GM12875 (cell line): ENCODE measurements around the gene CIAO3.

Experiments used
- H3K4me3 ChIP-seq: one replicate; pipeline ENCODE4 v1.5.1; 2011; ENCODE audit warnings: low read depth, low read length, control low read depth
- CTCF ChIP-seq: IDR thresholded peaks from 2 replicates; pipeline ENCODE4 v1.5.1; 2011; ENCODE audit warnings: low read depth, mild to moderate bottlenecking, control low read depth, inconsistent platforms, low read length, moderate library complexity, borderline replicate concordance; ENCODE audit not compliant: insufficient read depth

CIAO3 gene

GRCh38 chr16:723695-724094, 17.1 kb downstream of the CIAO3 start:
- TF ChIP-seq CTCF, result no peak
- no peak overlapping the region for H3K4me3 ChIP-seq

- TF ChIP-seq CTCF, result no peak
- no peak overlapping the region for H3K4me3 ChIP-seq
These were observed 17.8 kb downstream of the CIAO3 start for GRCh38 chr16:722835-723633.

GRCh38 chr16:721765-722540, 18.8 kb downstream of the CIAO3 start:
- TF ChIP-seq CTCF, result no peak
- H3K4me3 ChIP-seq, result peak overlapping the region; percentile 92

GRCh38 chr16:720990-721764, 19.6 kb downstream of the CIAO3 start, which contains the start of gene ANTKMT:
Gene ANTKMT, plus strand, starts transcription at chr16:721146. Its CDS starts 129 bp downstream, at chr16:721275.
- 0 out of 2 replicates have a peak, but pooled peaks have one; percentile 2 for TF ChIP-seq CTCF
- peak within 1 kb of the TSS; percentile 92 for H3K4me3 ChIP-seq

GRCh38 chr16:720447-720989, 20.3 kb downstream of the CIAO3 start:
- peak; percentile 38; the same call in 1 of the 2 replicates for TF ChIP-seq CTCF
- H3K4me3 ChIP-seq, result peak overlapping the region; percentile 92

- TF ChIP-seq CTCF, result 0 out of 2 replicates have a peak, but pooled peaks have one; percentile 0
These were observed 20.9 kb downstream of the CIAO3 start for GRCh38 chr16:719815-720446.

More at GRCh38 chr16:719815-720446, 20.9 kb downstream of the CIAO3 start:
- peak overlapping the region; percentile 92 for H3K4me3 ChIP-seq
